ENCODE measurements around the gene BCL7B. TPM values are rescaled to one million over a fixed set of nuclear protein-coding genes. Genes with fewer than 3 reads are reported as not detected.

BCL7B gene
- total and polyA plus RNA-seq, 10 of the 15 experiments (the other 5 are each of a cell fraction or from before 2014, with no cell fraction given), result 10.9 to 61.8 (median 50.2) TPM

DNA sequence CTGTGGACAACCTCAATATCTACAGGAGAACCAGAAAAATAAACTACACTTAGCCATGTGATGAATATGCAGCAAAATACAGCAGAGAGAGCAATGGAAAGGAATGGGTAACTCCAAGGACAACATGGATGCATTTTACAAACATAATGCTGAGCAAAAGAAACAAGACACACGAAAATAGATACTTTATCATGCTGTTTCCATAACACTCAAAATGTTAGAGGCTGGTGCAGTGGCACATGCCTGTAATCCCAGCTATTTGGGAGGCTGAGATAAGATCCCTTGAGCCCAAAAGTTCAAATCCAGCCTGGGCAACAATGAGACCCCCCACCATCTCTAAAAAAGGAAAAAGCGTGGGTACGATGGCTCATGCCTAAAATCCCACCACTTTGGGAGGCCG, 8.3 kb downstream of the BCL7B start:
- no peak for DNase-seq (ENCODE audit: low read depth, low spot score)
- Histone ChIP-seq H3K27ac (ENCODE audit: control insufficient read depth, insufficient read depth) (no peak overlapping the region), H4K20me1 (ENCODE audit: control insufficient read depth, insufficient read depth) (peaks cover 3% of the 10 kb centered on the region; the same call in 1 of the 2 replicates), H3K4me1 (ENCODE audit: control insufficient read depth, insufficient read depth, low read length) (peaks cover 4% of the 10 kb centered on the region), H3K4me2 (ENCODE audit: control insufficient read depth, insufficient read depth) (no peak overlapping the region), H3K9ac (ENCODE audit: control insufficient read depth, insufficient read depth, low read length) (no peak overlapping the region), H3K36me3 (ENCODE audit: control insufficient read depth in 2 of 2, insufficient read depth in 2 of 2, low read length in 1 of 2) (peaks cover 2 to 24% of the 10 kb centered on the region in 2 experiments), H3K27me3 (replicated peaks in 1 of 2; ENCODE audit: control insufficient read depth in 2 of 2, insufficient read depth in 2 of 2, low read length in 1 of 2) (no peaks in the 10 kb centered on the region), H2AFZ (ENCODE audit: control insufficient read depth, low read depth, low read length) (no peak overlapping the region), H3K79me2 (ENCODE audit: control insufficient read depth, insufficient read depth, low read length) (peaks cover 26% of the 10 kb centered on the region), H3K9me3 (replicated peaks; ENCODE audit: control insufficient read depth, insufficient read depth, low read length) (no peaks in the 10 kb centered on the region), H3K4me3 (no peak overlapping the region)
- POLR2A ChIA-PET, result interaction anchor here (0.5 kb wide), 1 partner anchor 28 kb away, joined by 4 read pairs; the partner anchor contains the start of gene BAZ1B
- SMC1A ChIA-PET (ENCODE audit: uncharacterized antibody, unreplicated experiment), result interaction anchor here (1.2 to 1.5 kb wide), 2 partner anchors 11 to 13 kb away, joined by 3 to 4 read pairs; no protein-coding TSS in a partner anchor
- no peak for FAIRE-seq
- 97% methylated on average over 4 of the region's 4 CpGs for WGBS (ENCODE audit: insufficient coverage, insufficient replicate concordance, low lambda C conversion rate, missing lambda C conversion rate)
- no TSS peak for BruUV-seq (replicated peaks)
- no peak for TF ChIP-seq MTA2 (IDR thresholded peaks at IDR 0.05; ENCODE audit: low read depth)
- no peak for TF ChIP-seq POLR2AphosphoS5 (IDR thresholded peaks at IDR 0.05; ENCODE audit: low read length)
- no peak for TF ChIP-seq JUND (IDR thresholded peaks at IDR 0.05; ENCODE audit: low read depth, low read length)
- TF ChIP-seq, protein P1, sequence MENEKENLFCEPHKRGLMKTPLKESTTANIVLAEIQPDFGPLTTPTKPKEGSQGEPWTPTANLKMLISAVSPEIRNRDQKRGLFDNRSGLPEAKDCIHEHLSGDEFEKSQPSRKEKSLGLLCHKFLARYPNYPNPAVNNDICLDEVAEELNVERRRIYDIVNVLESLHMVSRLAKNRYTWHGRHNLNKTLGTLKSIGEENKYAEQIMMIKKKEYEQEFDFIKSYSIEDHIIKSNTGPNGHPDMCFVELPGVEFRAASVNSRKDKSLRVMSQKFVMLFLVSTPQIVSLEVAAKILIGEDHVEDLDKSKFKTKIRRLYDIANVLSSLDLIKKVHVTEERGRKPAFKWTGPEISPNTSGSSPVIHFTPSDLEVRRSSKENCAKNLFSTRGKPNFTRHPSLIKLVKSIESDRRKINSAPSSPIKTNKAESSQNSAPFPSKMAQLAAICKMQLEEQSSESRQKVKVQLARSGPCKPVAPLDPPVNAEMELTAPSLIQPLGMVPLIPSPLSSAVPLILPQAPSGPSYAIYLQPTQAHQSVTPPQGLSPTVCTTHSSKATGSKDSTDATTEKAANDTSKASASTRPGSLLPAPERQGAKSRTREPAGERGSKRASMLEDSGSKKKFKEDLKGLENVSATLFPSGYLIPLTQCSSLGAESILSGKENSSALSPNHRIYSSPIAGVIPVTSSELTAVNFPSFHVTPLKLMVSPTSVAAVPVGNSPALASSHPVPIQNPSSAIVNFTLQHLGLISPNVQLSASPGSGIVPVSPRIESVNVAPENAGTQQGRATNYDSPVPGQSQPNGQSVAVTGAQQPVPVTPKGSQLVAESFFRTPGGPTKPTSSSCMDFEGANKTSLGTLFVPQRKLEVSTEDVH (IDR thresholded peaks at IDR 0.05; ENCODE audit: low read depth, partially characterized antibody), result no peak
- no peak for TF ChIP-seq CHD2 (IDR thresholded peaks at IDR 0.05; ENCODE audit: borderline replicate concordance, low read depth, low read length)
- TF ChIP-seq, protein P2, sequence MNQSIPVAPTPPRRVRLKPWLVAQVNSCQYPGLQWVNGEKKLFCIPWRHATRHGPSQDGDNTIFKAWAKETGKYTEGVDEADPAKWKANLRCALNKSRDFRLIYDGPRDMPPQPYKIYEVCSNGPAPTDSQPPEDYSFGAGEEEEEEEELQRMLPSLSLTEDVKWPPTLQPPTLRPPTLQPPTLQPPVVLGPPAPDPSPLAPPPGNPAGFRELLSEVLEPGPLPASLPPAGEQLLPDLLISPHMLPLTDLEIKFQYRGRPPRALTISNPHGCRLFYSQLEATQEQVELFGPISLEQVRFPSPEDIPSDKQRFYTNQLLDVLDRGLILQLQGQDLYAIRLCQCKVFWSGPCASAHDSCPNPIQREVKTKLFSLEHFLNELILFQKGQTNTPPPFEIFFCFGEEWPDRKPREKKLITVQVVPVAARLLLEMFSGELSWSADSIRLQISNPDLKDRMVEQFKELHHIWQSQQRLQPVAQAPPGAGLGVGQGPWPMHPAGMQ (IDR thresholded peaks at IDR 0.05; ENCODE audit: borderline replicate concordance), result no peak
- TF ChIP-seq NRF1 (conservative IDR thresholded peaks at IDR 0.05; ENCODE audit: low read depth, low read length), result no peak
- TF ChIP-seq TCF12 (IDR thresholded peaks at IDR 0.05; ENCODE audit: low read depth, low read length), result no peak
- TF ChIP-seq JUNB (IDR thresholded peaks at IDR 0.05), result no peak
- no peak for TF ChIP-seq ATF7 (IDR thresholded peaks at IDR 0.05; ENCODE audit: low read depth)
- no peak for TF ChIP-seq MYB (IDR thresholded peaks at IDR 0.05; ENCODE audit: borderline replicate concordance, low read depth, low read length)
- TF ChIP-seq, protein P3, sequence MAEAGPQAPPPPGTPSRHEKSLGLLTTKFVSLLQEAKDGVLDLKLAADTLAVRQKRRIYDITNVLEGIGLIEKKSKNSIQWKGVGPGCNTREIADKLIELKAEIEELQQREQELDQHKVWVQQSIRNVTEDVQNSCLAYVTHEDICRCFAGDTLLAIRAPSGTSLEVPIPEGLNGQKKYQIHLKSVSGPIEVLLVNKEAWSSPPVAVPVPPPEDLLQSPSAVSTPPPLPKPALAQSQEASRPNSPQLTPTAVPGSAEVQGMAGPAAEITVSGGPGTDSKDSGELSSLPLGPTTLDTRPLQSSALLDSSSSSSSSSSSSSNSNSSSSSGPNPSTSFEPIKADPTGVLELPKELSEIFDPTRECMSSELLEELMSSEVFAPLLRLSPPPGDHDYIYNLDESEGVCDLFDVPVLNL (IDR thresholded peaks at IDR 0.05; ENCODE audit: low read depth, low read length), result no peak
- CTCF ChIA-PET, result interaction anchor here (1.9 kb wide), 1 partner anchor 10 kb away, joined by 5 read pairs; no protein-coding TSS in a partner anchor
- RAD21 ChIA-PET (ENCODE audit: unreplicated experiment), result interaction anchor here (0.7 kb wide), 1 partner anchor 28 kb away, joined by 4 read pairs; no protein-coding TSS in a partner anchor
- intact Hi-C loops (cut with micrococcal nuclease; ENCODE audit: unreplicated experiment), result no loop called here
- in situ Hi-C loops (cut with MboI), result no loop called here
- ATAC-seq, result no peak
